Endothelial cell of umbilical vein (primary cell): ENCODE data around the gene ROCK2. TPM values are rescaled to one million over a fixed set of nuclear protein-coding genes. Genes with fewer than 3 reads are reported as not detected.

Experiments used
- BruUV-seq: library from RNA; stranded (reverse); fragments of 400-500 nt; replicated peaks from 2 replicates; lab custom pipeline; 2021; lab: Mats Ljungman, UMichigan
- CTCF ChIA-PET: fragments of 300-600, 350-600 bp; sonication (Branson Sonifier 250); formaldehyde crosslinking; loops from one replicate; lab custom pipeline; 2021; ENCODE audit warnings: antibody characterized with exemption, inconsistent platforms; lab: Charles Lee
- POLR2A ChIA-PET: fragments of 300-600, 350-600 bp; sonication (Branson Sonifier 250); formaldehyde crosslinking; loops from one replicate; lab custom pipeline; 2021; ENCODE audit warnings: antibody characterized with exemption, inconsistent platforms; lab: Charles Lee
- DNase-seq: peaks from one replicate; pipeline ENCODE4 v3.0.0-alpha.2; 2011; ENCODE audit warnings: low read depth, low spot score
- FAIRE-seq: peaks from 2 replicates; lab custom pipeline; 2011; peaks lifted over from hg19 to GRCh38; lab: Jason Lieb, UNC
- H2AFZ ChIP-seq: 2 replicates; pipeline ENCODE4 v1.6.0; 2012; ENCODE audit warnings: low read depth, low read length, control low read depth, inconsistent platforms
- H3K27ac ChIP-seq: 2 replicates; pipeline ENCODE4 v1.5.1; 2011; ENCODE audit warnings: low read depth, mild to moderate bottlenecking, control low read depth, low read length, moderate library complexity; ENCODE audit not compliant: insufficient read depth
- H3K27me3 ChIP-seq, 2 experiments: 2 replicates each; pipeline versions ENCODE4 v1.6.0 to v1.6.1; 2011; ENCODE audit warnings: low read length in 2 of 2, mixed read lengths in 1 of 2; ENCODE audit not compliant: control insufficient read depth in 2 of 2, insufficient read depth in 2 of 2
- H3K36me3 ChIP-seq, 2 experiments: 2 replicates in 1 of 2; 3 replicates in 1 of 2; pipeline ENCODE4 v1.5.1; 2011; ENCODE audit warnings: low read length in 2 of 2, mild to moderate bottlenecking in 1 of 2, moderate library complexity in 1 of 2; ENCODE audit not compliant: control insufficient read depth in 2 of 2, insufficient read depth in 2 of 2; ENCODE audit errors: extremely low read depth in 1 of 2
- H3K4me1 ChIP-seq: 3 replicates; pipeline ENCODE4 v1.5.1; 2011; ENCODE audit warnings: mild to moderate bottlenecking, low read length; ENCODE audit not compliant: control insufficient read depth, insufficient read depth; ENCODE audit errors: extremely low read depth
- H3K4me2 ChIP-seq: 2 replicates; pipeline ENCODE4 v1.6.1; 2011; ENCODE audit warnings: low read length, control low read depth, mixed read lengths; ENCODE audit not compliant: insufficient read depth
- H3K4me3 ChIP-seq, 3 experiments: fragments of 200-600 bp in 1 of 3; sonication (generic), shearing (Covaris generic) in 1 of 3; replicated peaks in 1 of 3; 2 replicates each; pipeline ENCODE4 v1.5.1; 2011 to 2016; ENCODE audit warnings: control low read depth in 3 of 3, low read length in 3 of 3, mild to moderate bottlenecking in 2 of 3, inconsistent platforms in 1 of 3, low read depth in 1 of 3, moderate library complexity in 1 of 3; ENCODE audit not compliant: insufficient read depth in 1 of 3
- H3K79me2 ChIP-seq: 2 replicates; pipeline ENCODE4 v1.6.0; 2012; ENCODE audit warnings: low read length, inconsistent platforms; ENCODE audit not compliant: control insufficient read depth, insufficient read depth
- H3K9ac ChIP-seq: replicated peaks from 2 replicates; pipeline ENCODE3; 2011; ENCODE audit warnings: low read length, control low read depth; ENCODE audit not compliant: insufficient read depth; ENCODE audit errors: extremely low read depth
- H3K9me1 ChIP-seq: replicated peaks from 3 replicates; pipeline ENCODE4 v1.6.0; 2011; ENCODE audit warnings: mild to moderate bottlenecking, low read length; ENCODE audit not compliant: control insufficient read depth, insufficient read depth; ENCODE audit errors: extremely low read depth
- H3K9me3 ChIP-seq: replicated peaks from 2 replicates; pipeline ENCODE4 v1.5.1; 2012; ENCODE audit warnings: low read length, inconsistent platforms; ENCODE audit not compliant: control insufficient read depth, insufficient read depth
- H4K20me1 ChIP-seq: replicated peaks from 2 replicates; pipeline ENCODE3; 2011; ENCODE audit warnings: mild to moderate bottlenecking, low read length; ENCODE audit not compliant: control insufficient read depth, insufficient read depth; ENCODE audit errors: extremely low read depth
- EZH2 ChIP-seq: IDR thresholded peaks from 2 replicates; pipeline ENCODE4 v1.6.1; 2012; ENCODE audit warnings: borderline replicate concordance, low read depth, mild to moderate bottlenecking, moderate library complexity, low read length, inconsistent platforms; ENCODE audit not compliant: severe bottlenecking
- FOS ChIP-seq: IDR thresholded peaks from 2 replicates; pipeline ENCODE4 v1.6.1; 2011; ENCODE audit warnings: mild to moderate bottlenecking, low read length, moderate library complexity, borderline replicate concordance; ENCODE audit not compliant: insufficient read depth
- GATA2 ChIP-seq: IDR thresholded peaks from 2 replicates; pipeline ENCODE4 v1.7.0; 2011; ENCODE audit warnings: low read depth, mild to moderate bottlenecking, moderate library complexity, mixed read lengths, low read length; ENCODE audit not compliant: insufficient read length, insufficient read depth
- JUN ChIP-seq: IDR thresholded peaks from 2 replicates; pipeline ENCODE4 v1.6.1; 2011; ENCODE audit warnings: borderline replicate concordance, low read depth; ENCODE audit not compliant: insufficient read length, insufficient read depth
- MYC ChIP-seq: IDR thresholded peaks from one replicate; pipeline ENCODE4 v1.6.1; 2011; ENCODE audit warnings: mild to moderate bottlenecking, low read depth, low read length
- POLR2A ChIP-seq: IDR thresholded peaks from 2 replicates; pipeline ENCODE4 v1.6.1; 2012; ENCODE audit warnings: low read depth, mild to moderate bottlenecking, control low read depth, low read length
- dilution Hi-C: fragments of 300-500 bp; cut with MboI; formaldehyde crosslinking; loops from one replicate; pipeline ENCODE4 v1.15.0; 2019; ENCODE audit warnings: low sequenced_read_pairs; ENCODE audit not compliant: extremely low pct_ligation_motif_present
- intact Hi-C: fragments of 100-400 bp; cut with micrococcal nuclease; formaldehyde crosslinking; loops from one replicate; pipeline ENCODE4 v1.10.0; 2022
- polyA plus RNA-seq, 4 experiments: library from polyadenylated mRNA; depleted of rRNA in 3 of 4; stranded (reverse) in 3 of 4; unstranded in 1 of 4; fragments of >200 nt; gene quantifications; 2 replicates each; pipeline versions ENCODE4 v1.2.1 to v1.2.3, GENCODE V29; 2011 to 2012; ENCODE audit warnings: missing spikeins in 1 of 4
- total RNA-seq: library from RNA; stranded (reverse); gene quantifications from 2 replicates; pipeline ENCODE4 v1.2.3, GENCODE V29; 2021
- TF ChIP-seq, protein P1 (sequence below), 2 donors: IDR thresholded peaks; 1 replicate in 1 of 2; 2 replicates in 1 of 2; pipeline ENCODE4 v1.5.1; 2011; ENCODE audit warnings: low read length in 2 of 2, mild to moderate bottlenecking in 2 of 2, moderate library complexity in 2 of 2, control low read depth in 1 of 2, inconsistent platforms in 1 of 2, low read depth in 1 of 2; ENCODE audit not compliant: insufficient read depth in 1 of 2; ENCODE audit errors: extremely low read depth in 1 of 2
- TF ChIP-seq, protein P2 (sequence below): IDR thresholded peaks from 2 replicates; pipeline ENCODE4 v1.6.1; 2011; ENCODE audit not compliant: insufficient read depth, insufficient read length

ROCK2 gene
- total and polyA plus RNA-seq, 2 donors (not counting 3 experiments of a cell fraction or from before 2014, with no cell fraction given) = 5.2 to 56.5 TPM

DNA sequence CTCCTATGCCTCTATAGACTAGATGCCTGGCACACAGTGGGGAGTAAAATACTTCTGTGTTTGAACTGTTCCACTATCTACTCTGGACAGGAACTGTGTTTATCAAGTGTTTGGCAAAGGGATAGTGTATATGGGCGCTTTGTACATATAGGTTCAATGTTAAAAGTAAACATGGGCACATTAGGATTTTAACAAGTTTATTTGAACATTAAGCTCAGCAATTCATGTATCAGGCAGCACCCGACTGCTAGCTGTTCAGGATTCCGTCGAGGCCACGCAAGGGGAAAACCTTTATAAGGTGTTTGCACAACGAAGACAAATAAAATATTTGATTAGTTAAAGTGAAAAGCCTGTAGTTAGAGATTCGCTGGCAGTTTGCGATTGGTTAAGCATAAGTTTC lies 43.4 kb upstream of the ROCK2 start:
- TF ChIP-seq, protein P1, sequence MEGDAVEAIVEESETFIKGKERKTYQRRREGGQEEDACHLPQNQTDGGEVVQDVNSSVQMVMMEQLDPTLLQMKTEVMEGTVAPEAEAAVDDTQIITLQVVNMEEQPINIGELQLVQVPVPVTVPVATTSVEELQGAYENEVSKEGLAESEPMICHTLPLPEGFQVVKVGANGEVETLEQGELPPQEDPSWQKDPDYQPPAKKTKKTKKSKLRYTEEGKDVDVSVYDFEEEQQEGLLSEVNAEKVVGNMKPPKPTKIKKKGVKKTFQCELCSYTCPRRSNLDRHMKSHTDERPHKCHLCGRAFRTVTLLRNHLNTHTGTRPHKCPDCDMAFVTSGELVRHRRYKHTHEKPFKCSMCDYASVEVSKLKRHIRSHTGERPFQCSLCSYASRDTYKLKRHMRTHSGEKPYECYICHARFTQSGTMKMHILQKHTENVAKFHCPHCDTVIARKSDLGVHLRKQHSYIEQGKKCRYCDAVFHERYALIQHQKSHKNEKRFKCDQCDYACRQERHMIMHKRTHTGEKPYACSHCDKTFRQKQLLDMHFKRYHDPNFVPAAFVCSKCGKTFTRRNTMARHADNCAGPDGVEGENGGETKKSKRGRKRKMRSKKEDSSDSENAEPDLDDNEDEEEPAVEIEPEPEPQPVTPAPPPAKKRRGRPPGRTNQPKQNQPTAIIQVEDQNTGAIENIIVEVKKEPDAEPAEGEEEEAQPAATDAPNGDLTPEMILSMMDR (IDR thresholded peaks at IDR 0.05; ENCODE audit: extremely low read depth in 1 of 2, insufficient read depth in 1 of 2, low read depth in 1 of 2, low read length in 2 of 2) = no peak
- TF ChIP-seq POLR2A (no peak), EZH2 (no peak), GATA2 (no peak)

DNA sequence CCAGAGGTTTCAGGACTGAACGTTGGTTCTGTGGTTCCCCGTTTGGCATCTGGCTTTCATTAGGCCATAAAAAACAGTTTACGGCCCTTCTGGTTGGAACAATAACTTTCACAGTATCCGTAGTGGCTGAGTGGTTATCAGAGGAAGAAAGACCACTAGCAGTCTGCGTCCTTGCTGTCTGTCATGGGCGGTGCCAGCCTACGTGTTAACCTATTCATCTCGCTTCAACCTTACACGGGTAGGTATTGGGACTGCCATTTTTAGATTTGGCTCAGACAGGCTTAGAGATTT lies 42.6 kb upstream of the ROCK2 start:
- Histone ChIP-seq H3K9me3 (no peaks in the 10 kb centered on the region), H3K79me2 (no peaks in the 10 kb centered on the region), H3K9me1 (no peaks in the 10 kb centered on the region), H4K20me1 (no peaks in the 10 kb centered on the region), H2AFZ (no peak overlapping the region), H3K27ac (no peak overlapping the region), H3K9ac (no peak overlapping the region), H3K36me3 (no peaks in the 10 kb centered on the region), H3K4me1 (peaks cover 19% of the 10 kb centered on the region), H3K27me3 (no peaks in the 10 kb centered on the region), H3K4me2 (no peak overlapping the region), H3K4me3 (no peak overlapping the region)
- intact Hi-C loops = loop anchor here (2.0 kb wide), 1 partner anchor 16 kb away; no protein-coding TSS in a partner anchor
- ChIA-PET POLR2A (interaction anchor here (0.6 kb wide), 1 partner anchor 216 kb away, joined by 3 read pairs; no protein-coding TSS in a partner anchor), CTCF (interaction anchor here (1.5 to 2.0 kb wide), 2 partner anchors 13 to 25 kb away, joined by 7 to 10 read pairs; no protein-coding TSS in a partner anchor)
- no TSS peak for BruUV-seq
- no peak for TF ChIP-seq MYC
- no peak for TF ChIP-seq FOS
- TF ChIP-seq GATA2 = no peak
- TF ChIP-seq, protein P1 (IDR thresholded peaks at IDR 0.05; ENCODE audit: extremely low read depth in 1 of 2, insufficient read depth in 1 of 2, low read depth in 1 of 2, low read length in 2 of 2) = no peak
- TF ChIP-seq, protein P2, sequence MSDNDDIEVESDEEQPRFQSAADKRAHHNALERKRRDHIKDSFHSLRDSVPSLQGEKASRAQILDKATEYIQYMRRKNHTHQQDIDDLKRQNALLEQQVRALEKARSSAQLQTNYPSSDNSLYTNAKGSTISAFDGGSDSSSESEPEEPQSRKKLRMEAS = no peak
- TF ChIP-seq JUN = no peak
- DNase-seq (no peak), FAIRE-seq (no peak)
- dilution Hi-C loops = no loop called here

More for the DNA sequence above, 43.4 kb upstream of the ROCK2 start:
- Histone ChIP-seq H3K79me2 (no peaks in the 10 kb centered on the region), H3K36me3 (no peaks in the 10 kb centered on the region), H4K20me1 (no peaks in the 10 kb centered on the region), H3K9me1 (no peaks in the 10 kb centered on the region), H3K4me3 (no peak overlapping the region), H3K4me2 (no peak overlapping the region), H3K4me1 (peaks cover 20% of the 10 kb centered on the region), H3K9me3 (no peaks in the 10 kb centered on the region), H3K27me3 (no peaks in the 10 kb centered on the region), H2AFZ (no peak overlapping the region), H3K9ac (no peak overlapping the region), H3K27ac (no peak overlapping the region)
- dilution Hi-C loops = no loop called here
- FAIRE-seq (no peak), DNase-seq (no peak)
- CTCF ChIA-PET = interaction anchor here (1.2 to 2.0 kb wide), 4 partner anchors 14 to 59 kb away, joined by 3 to 10 read pairs (median 5); no protein-coding TSS in a partner anchor
- BruUV-seq = no TSS peak
- intact Hi-C loops = loop anchor here (2.0 kb wide), 1 partner anchor 15 kb away; no protein-coding TSS in a partner anchor
- POLR2A ChIA-PET = no interaction called here
